H9 (cell line): ENCODE data around the gene ADIG. TPM values are rescaled to one million over a fixed set of nuclear protein-coding genes. Genes with fewer than 3 reads are reported as not detected.

ENCODE experiments used
- DNase-seq: peaks from one replicate; pipeline ENCODE4 v3.0.0-alpha.2; 2017
- H2AFZ ChIP-seq: one replicate; pipeline ENCODE4 v1.6.1; 2013; ENCODE audit warnings: mild to moderate bottlenecking, low read length, control low read depth, moderate library complexity
- H2AK5ac ChIP-seq: 2 replicates; pipeline ENCODE4 v1.6.1; 2013; ENCODE audit warnings: low read length, control low read depth, mixed read lengths; ENCODE audit not compliant: insufficient read length
- H2BK120ac ChIP-seq: one replicate; pipeline ENCODE4 v1.6.1; 2013; ENCODE audit warnings: low read depth, mild to moderate bottlenecking, low read length, control low read depth, inconsistent platforms; ENCODE audit not compliant: poor library complexity, severe bottlenecking
- H2BK12ac ChIP-seq: 2 replicates; pipeline ENCODE4 v1.6.1; 2013; ENCODE audit warnings: low read length, control low read depth, mixed read lengths, low read depth; ENCODE audit not compliant: insufficient read length
- H2BK15ac ChIP-seq: 2 replicates; pipeline ENCODE4 v1.6.1; 2013; ENCODE audit warnings: low read depth, low read length, control low read depth
- H2BK20ac ChIP-seq: one replicate; pipeline ENCODE4 v1.6.1; 2013; ENCODE audit warnings: low read depth, mild to moderate bottlenecking, low read length, control low read depth, inconsistent platforms; ENCODE audit not compliant: poor library complexity, severe bottlenecking
- H2BK5ac ChIP-seq: 2 replicates; pipeline ENCODE4 v1.6.1; 2013; ENCODE audit warnings: low read length, control low read depth, mixed read lengths; ENCODE audit not compliant: insufficient read length
- H3K14ac ChIP-seq: 2 replicates; pipeline ENCODE4 v1.6.1; 2013; ENCODE audit warnings: low read length, control low read depth; ENCODE audit not compliant: insufficient read depth
- H3K18ac ChIP-seq: 2 replicates; pipeline ENCODE4 v1.6.1; 2013; ENCODE audit warnings: low read depth, mild to moderate bottlenecking, mixed read lengths, low read length, control low read depth; ENCODE audit not compliant: insufficient read length
- H3K23ac ChIP-seq: 2 replicates; pipeline ENCODE4 v1.6.1; 2013; ENCODE audit warnings: low read length, control low read depth, mixed read lengths, low read depth; ENCODE audit not compliant: insufficient read length
- H3K23me2 ChIP-seq: 2 replicates; pipeline ENCODE4 v1.6.1; 2013; ENCODE audit warnings: low read depth, mild to moderate bottlenecking, mixed read lengths, low read length, control low read depth; ENCODE audit not compliant: insufficient read length, poor library complexity, severe bottlenecking
- H3K27ac ChIP-seq: 2 replicates; pipeline ENCODE4 v1.5.1; 2013; ENCODE audit warnings: low read length, control low read depth, mixed read lengths, low read depth; ENCODE audit not compliant: insufficient read length
- H3K27me3 ChIP-seq: 2 replicates; pipeline ENCODE4 v1.6.1; 2013; ENCODE audit warnings: low read length, control low read depth, inconsistent platforms; ENCODE audit not compliant: insufficient read depth
- H3K4ac ChIP-seq: 2 replicates; pipeline ENCODE4 v1.6.1; 2013; ENCODE audit warnings: low read depth, mild to moderate bottlenecking, control low read depth, inconsistent platforms, low read length, moderate library complexity
- H3K4me1 ChIP-seq: 2 replicates; pipeline ENCODE4 v1.6.1; 2013; ENCODE audit warnings: low read length, control low read depth, inconsistent platforms; ENCODE audit not compliant: insufficient read depth
- H3K4me2 ChIP-seq: 2 replicates; pipeline ENCODE4 v1.6.1; 2013; ENCODE audit warnings: low read length, control low read depth, mixed read lengths; ENCODE audit not compliant: insufficient read length, insufficient read depth
- H3K56ac ChIP-seq: 2 replicates; pipeline ENCODE4 v1.6.1; 2013; ENCODE audit warnings: low read depth, mild to moderate bottlenecking, mixed read lengths, low read length, control low read depth; ENCODE audit not compliant: insufficient read length
- H3K79me1 ChIP-seq: 2 replicates; pipeline ENCODE4 v1.6.1; 2013; ENCODE audit warnings: low read depth, mild to moderate bottlenecking, moderate library complexity, low read length, control low read depth, inconsistent platforms; ENCODE audit not compliant: insufficient read depth, poor library complexity, severe bottlenecking
- H3K79me2 ChIP-seq: 2 replicates; pipeline ENCODE4 v1.6.1; 2013; ENCODE audit warnings: low read length, control low read depth, inconsistent platforms; ENCODE audit not compliant: insufficient read depth
- H3K9ac ChIP-seq: 2 replicates; pipeline ENCODE4 v1.6.1; 2013; ENCODE audit warnings: low read length, control low read depth, mixed read lengths; ENCODE audit not compliant: insufficient read length; ENCODE audit errors: extremely low read depth
- H3K9me3 ChIP-seq: one replicate; pipeline ENCODE4 v1.6.1; 2013; ENCODE audit warnings: low read depth, low read length, inconsistent platforms; ENCODE audit not compliant: control insufficient read depth
- H3T11ph ChIP-seq: one replicate; pipeline ENCODE4 v1.6.1; 2013; ENCODE audit warnings: mild to moderate bottlenecking, low read length, control low read depth, inconsistent platforms
- H4K20me1 ChIP-seq: one replicate; pipeline ENCODE4 v1.6.1; 2013; ENCODE audit not compliant: control insufficient read depth, insufficient read length, insufficient read depth
- H4K5ac ChIP-seq: 2 replicates; pipeline ENCODE4 v1.6.1; 2013; ENCODE audit warnings: low read depth, mild to moderate bottlenecking, mixed read lengths, low read length, control low read depth; ENCODE audit not compliant: insufficient read length
- H4K8ac ChIP-seq: replicated peaks from 2 replicates; pipeline ENCODE4 v1.6.1; 2013; ENCODE audit warnings: low read length, control low read depth, mixed read lengths, low read depth; ENCODE audit not compliant: insufficient read length
- H4K91ac ChIP-seq: 2 replicates; pipeline ENCODE4 v1.6.1; 2013; ENCODE audit warnings: low read depth, mild to moderate bottlenecking, moderate library complexity, mixed read lengths, low read length, control low read depth; ENCODE audit not compliant: insufficient read length
- H3K27ac Mint-ChIP-seq, 3 experiments: 2 replicates in 2 of 3; 3 replicates in 1 of 3; pipeline ENCODE4 v1.8.0; 2020 to 2021; ENCODE audit warnings: mixed read lengths in 3 of 3, mild to moderate bottlenecking in 1 of 3, moderate library complexity in 1 of 3
- H3K27me3 Mint-ChIP-seq: 2 replicates; pipeline ENCODE4 v1.8.0; 2021; ENCODE audit warnings: low read depth, mild to moderate bottlenecking, moderate library complexity, mixed read lengths
- H3K36me3 Mint-ChIP-seq, 3 experiments: 2 replicates in 2 of 3; 3 replicates in 1 of 3; pipeline ENCODE4 v1.8.0; 2020 to 2021; ENCODE audit warnings: low read depth in 3 of 3, mixed read lengths in 3 of 3; ENCODE audit not compliant: insufficient read depth in 1 of 3
- H3K4me1 Mint-ChIP-seq, 2 experiments: 2 replicates each; pipeline ENCODE4 v1.8.0; 2020; ENCODE audit warnings: mixed read lengths in 2 of 2
- H3K4me3 Mint-ChIP-seq, 2 experiments: 2 replicates in 1 of 2; 3 replicates in 1 of 2; pipeline ENCODE4 v1.8.0; 2020 to 2021; ENCODE audit warnings: mild to moderate bottlenecking in 2 of 2, mixed read lengths in 2 of 2, moderate library complexity in 1 of 2
- H3K9me3 Mint-ChIP-seq, 2 experiments: 2 replicates in 1 of 2; 3 replicates in 1 of 2; pipeline ENCODE4 v1.8.0; 2020; ENCODE audit warnings: mild to moderate bottlenecking in 2 of 2, mixed read lengths in 2 of 2, moderate library complexity in 1 of 2
- CTCF ChIP-seq: fragments of 200-600 bp; sonication (generic); conservative IDR thresholded peaks from 3 replicates; pipeline ENCODE4 v1.8.0; 2021; ENCODE audit warnings: antibody characterized with exemption, mild to moderate bottlenecking
- WGBS: extraction: QIAGEN DNeasy Blood & Tissue Kit; methylation state at CpG from one replicate; pipeline ENCODE4 v1.1.7; 2013; ENCODE audit warnings: missing lambda C conversion rate, low lambda C conversion rate, mixed read lengths; ENCODE audit not compliant: insufficient read length; ENCODE audit errors: extremely low coverage; 5-methylcytosine and 5-hydroxymethylcytosine counted together
- total RNA-seq: library from RNA; stranded (reverse); gene quantifications from 2 replicates; pipeline ENCODE4 v1.2.1, GENCODE V29; 2021

The ADIG gene
- total RNA-seq, 1 experiment from 2014 or later: not detected

- Mint-ChIP-seq H3K9me3 (no peaks in the 10 kb centered on the region), H3K27ac (no peak overlapping the region), H3K27me3 (no peaks in the 10 kb centered on the region; the same call in 1 of the 2 replicates), H3K36me3 (peaks cover 0 to 1% (median 0%) of the 10 kb centered on the region in 3 experiments; a peak in 1 of 7 replicates), H3K4me3 (no peak overlapping the region), H3K4me1 (peaks cover 15 to 17% of the 10 kb centered on the region in 2 experiments)
- Histone ChIP-seq H3K14ac (no peak overlapping the region), H3K23me2 (no peaks in the 10 kb centered on the region), H3K9me3 (no peaks in the 10 kb centered on the region), H4K5ac (no peak overlapping the region), H3K27me3 (no peaks in the 10 kb centered on the region), H2BK5ac (no peak overlapping the region), H2BK120ac (no peak overlapping the region), H3K4me1 (no peaks in the 10 kb centered on the region), H3K4ac (no peak overlapping the region), H4K91ac (no peak overlapping the region), H3K18ac (no peak overlapping the region), H3K23ac (no peak overlapping the region), H3K79me2 (no peaks in the 10 kb centered on the region), H2AFZ (no peak overlapping the region), H4K20me1 (no peaks in the 10 kb centered on the region), H3K79me1 (no peaks in the 10 kb centered on the region), H2AK5ac (no peak overlapping the region), H3T11ph (no peak overlapping the region), H2BK12ac (no peak overlapping the region), H4K8ac (no peak overlapping the region), H3K27ac (no peak overlapping the region), H3K9ac (peak overlapping the region; percentile 5), H2BK20ac (no peak overlapping the region), H3K4me2 (no peak overlapping the region), H3K56ac (no peak overlapping the region), H2BK15ac (no peak overlapping the region)
- WGBS: no CpG with 5 or more reads among the region's 5 CpGs
- no peak for DNase-seq
- no peak for TF ChIP-seq CTCF
Observed at GRCh38 chr20:38612751-38613515, 31.9 kb downstream of the ADIG start.
